NOMO-1 (cell line): ENCODE results near the gene SFXN5.
"Not testable (repeated sequence)": the region's sequence is repeated elsewhere in the genome, so short reads cannot be mapped to it uniquely, and the experiment has no call there.

ENCODE experiments used
- DNase-seq, 2 experiments: peaks; one replicate each; lab custom pipeline; 2025; ENCODE audit not compliant: unreplicated experiment in 2 of 2; lab: John Stamatoyannopoulos, UW

Gene SFXN5

GRCh38 chr2:73101626-73102256, 30.2 kb upstream of the SFXN5 start:
- no peak for DNase-seq

- DNase-seq, result no peak
Measured at GRCh38 chr2:73100956-73101355, 29.4 kb upstream of the SFXN5 start.

- DNase-seq, result no peak
Measured at GRCh38 chr2:73099486-73099885, 28.0 kb upstream of the SFXN5 start.

GRCh38 chr2:73095910-73096309, 24.4 kb upstream of the SFXN5 start:
- DNase-seq, result no peak

GRCh38 chr2:73093601-73094218, 22.2 kb upstream of the SFXN5 start:
- not testable (repeated sequence) for DNase-seq

- DNase-seq, result no peak
Measured at GRCh38 chr2:73092146-73092783, 20.8 kb upstream of the SFXN5 start.

- no peak for DNase-seq
Measured at GRCh38 chr2:73091696-73092095, 20.2 kb upstream of the SFXN5 start.

- DNase-seq, result no peak
Measured at GRCh38 chr2:73091164-73091563, 19.7 kb upstream of the SFXN5 start.

GRCh38 chr2:73089270-73090030, 17.9 kb upstream of the SFXN5 start:
- no peak for DNase-seq

GRCh38 chr2:73088703-73089102, 17.2 kb upstream of the SFXN5 start:
- DNase-seq, result no peak

GRCh38 chr2:73088211-73088610, 16.7 kb upstream of the SFXN5 start:
- no peak for DNase-seq

GRCh38 chr2:73087311-73087710, 15.8 kb upstream of the SFXN5 start:
- no peak for DNase-seq

GRCh38 chr2:73085691-73086090, 14.2 kb upstream of the SFXN5 start:
- peak; percentile 36 to 43 for DNase-seq

GRCh38 chr2:73084971-73085370, 13.5 kb upstream of the SFXN5 start:
- no peak for DNase-seq

GRCh38 chr2:73083886-73084800, 12.6 kb upstream of the SFXN5 start:
- no peak for DNase-seq

GRCh38 chr2:73082523-73083410, 11.3 kb upstream of the SFXN5 start:
- DNase-seq, result no peak

GRCh38 chr2:73081181-73081671, 9.7 kb upstream of the SFXN5 start:
- DNase-seq, result no peak

GRCh38 chr2:73080321-73081131, 9.0 kb upstream of the SFXN5 start:
- no peak for DNase-seq

GRCh38 chr2:73079636-73080035, 8.1 kb upstream of the SFXN5 start:
- no peak for DNase-seq
